ENCODE results near the gene KIN.
"Not testable (repeated sequence)": the region's sequence is repeated elsewhere in the genome, so short reads cannot be mapped to it uniquely, and the experiment has no call there.

The KIN gene

DNA sequence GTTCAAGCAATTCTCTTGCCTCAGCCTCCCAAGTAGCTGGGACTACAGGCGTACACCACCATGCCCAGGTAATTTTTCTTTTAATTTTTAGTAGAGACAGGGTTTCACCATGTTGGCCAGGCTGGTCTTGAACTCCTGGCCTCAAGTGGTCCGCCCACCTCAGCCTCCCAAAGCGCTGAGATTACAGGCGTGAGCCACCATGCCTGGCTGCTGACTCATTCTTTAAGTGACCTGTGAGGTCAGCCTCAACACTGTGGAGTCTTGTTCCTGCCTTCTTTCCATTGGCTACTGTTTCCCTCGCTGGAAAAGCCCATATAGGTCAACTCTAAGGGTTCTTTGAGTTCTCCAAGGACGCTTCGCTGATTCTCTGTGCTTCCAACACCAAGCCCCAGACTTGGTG lies 39.2 kb downstream of the KIN start:
- not testable (repeated sequence) for H3K4me3 Mint-ChIP-seq; H3K27me3 Mint-ChIP-seq; ATAC-seq (replicated peaks); H3K9me3 Mint-ChIP-seq; DNase-seq; H3K4me1 Mint-ChIP-seq (ENCODE audit: low read depth in 2 of 2); H3K27ac Mint-ChIP-seq
- H3K36me3 Mint-ChIP-seq (ENCODE audit: insufficient read depth): peaks cover 28% of the 10 kb centered on the region

DNA sequence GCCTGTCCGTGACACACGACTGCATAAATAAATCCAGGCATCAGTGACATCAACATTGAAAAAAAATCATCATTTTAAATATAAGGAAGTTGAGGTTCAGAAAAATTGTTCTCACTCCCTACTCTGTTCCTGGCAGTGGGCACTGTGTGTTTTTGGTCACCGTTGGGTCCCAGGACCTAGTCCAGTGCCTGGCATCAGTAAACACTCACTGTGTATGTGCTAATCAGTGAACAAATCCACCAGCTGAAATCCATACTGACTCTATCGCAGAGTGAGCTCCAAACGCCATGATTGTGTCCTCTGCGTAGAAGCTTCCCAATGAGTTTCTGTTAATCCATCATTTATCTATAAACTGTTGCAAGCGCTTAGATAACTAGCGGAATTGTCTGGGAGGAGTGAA lies 43.5 kb downstream of the KIN start:
- ATAC-seq (replicated peaks) (no peak), DNase-seq (no peak)
- H3K4me3 Mint-ChIP-seq: no peak overlapping the region
- H3K27me3 Mint-ChIP-seq: no peaks in the 10 kb centered on the region
- no peaks in the 10 kb centered on the region for H3K9me3 Mint-ChIP-seq
- no peaks in the 10 kb centered on the region for H3K36me3 Mint-ChIP-seq (ENCODE audit: insufficient read depth)
- H3K4me1 Mint-ChIP-seq (ENCODE audit: low read depth in 2 of 2): no peaks in the 10 kb centered on the region
- H3K27ac Mint-ChIP-seq: no peak overlapping the region

- no peak for ATAC-seq (replicated peaks)
- Mint-ChIP-seq H3K27ac (no peak overlapping the region), H3K27me3 (peaks cover 3 to 10% of the 10 kb centered on the region in 2 donors), H3K4me3 (no peak overlapping the region), H3K9me3 (no peaks in the 10 kb centered on the region), H3K36me3 (ENCODE audit: insufficient read depth) (no peaks in the 10 kb centered on the region), H3K4me1 (ENCODE audit: low read depth in 2 of 2) (no peaks in the 10 kb centered on the region)
- no peak for DNase-seq
These were observed 49.0 kb downstream of the KIN start for GRCh38 chr10:7738536-7739407.

GRCh38 chr10:7734821-7735220 lies 53.0 kb downstream of the KIN start:
- H3K4me1 Mint-ChIP-seq (ENCODE audit: low read depth in 2 of 2): no peaks in the 10 kb centered on the region
- ATAC-seq (replicated peaks): no peak
- H3K9me3 Mint-ChIP-seq: no peaks in the 10 kb centered on the region
- DNase-seq: no peak
- H3K36me3 Mint-ChIP-seq (ENCODE audit: insufficient read depth): no peaks in the 10 kb centered on the region
- H3K27me3 Mint-ChIP-seq: peaks cover 10 to 29% of the 10 kb centered on the region in 2 donors
- H3K4me3 Mint-ChIP-seq: no peak overlapping the region
- no peak overlapping the region for H3K27ac Mint-ChIP-seq

DNA sequence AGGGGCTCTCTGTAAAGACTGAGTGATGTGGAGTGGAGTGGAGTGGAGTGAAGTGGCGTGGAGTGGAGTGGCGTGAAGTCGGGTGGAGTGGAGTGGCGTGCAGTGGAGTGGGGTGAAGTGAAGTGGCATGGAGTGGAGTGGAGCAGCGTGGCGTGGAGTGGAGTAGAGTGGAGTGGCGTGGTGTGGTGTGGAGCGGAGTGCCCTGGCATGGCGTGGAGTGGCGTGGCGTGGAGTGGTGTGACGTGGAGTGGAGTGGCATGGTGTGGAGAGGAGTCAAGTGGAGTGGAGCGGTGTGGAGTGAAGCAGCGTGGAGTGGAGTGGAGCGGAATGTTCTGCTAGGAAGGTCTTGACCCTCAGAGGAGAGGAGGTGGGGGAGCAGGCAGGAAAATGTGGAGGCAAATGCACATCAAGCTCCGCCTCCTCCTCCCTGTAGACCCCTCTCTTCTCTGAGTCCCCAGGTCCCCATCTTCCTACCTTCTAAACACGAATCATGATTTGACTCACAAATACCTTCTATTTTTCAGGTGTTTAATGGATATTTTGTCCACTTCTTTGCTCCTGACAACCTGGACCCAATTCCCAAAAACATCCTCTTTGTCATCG lies 64.8 kb downstream of the KIN start:
- no peaks in the 10 kb centered on the region for H3K9me3 Mint-ChIP-seq
- H3K4me1 Mint-ChIP-seq (ENCODE audit: low read depth in 2 of 2): no peaks in the 10 kb centered on the region
- no peaks in the 10 kb centered on the region for H3K36me3 Mint-ChIP-seq (ENCODE audit: insufficient read depth)
- no peak overlapping the region for H3K4me3 Mint-ChIP-seq
- H3K27ac Mint-ChIP-seq: no peak overlapping the region
- DNase-seq (no peak), ATAC-seq (replicated peaks) (no peak)
- peaks cover 9 to 32% of the 10 kb centered on the region in 2 donors for H3K27me3 Mint-ChIP-seq

- no peaks in the 10 kb centered on the region for H3K36me3 Mint-ChIP-seq (ENCODE audit: insufficient read depth)
- no peak overlapping the region for H3K4me3 Mint-ChIP-seq
- H3K4me1 Mint-ChIP-seq (ENCODE audit: low read depth in 2 of 2): peaks cover 0 to 1% of the 10 kb centered on the region in 2 donors
- H3K27me3 Mint-ChIP-seq: peaks cover 29 to 49% of the 10 kb centered on the region in 2 donors
- DNase-seq: no peak
- no peaks in the 10 kb centered on the region for H3K9me3 Mint-ChIP-seq
- no peak for ATAC-seq (replicated peaks)
- no peak overlapping the region for H3K27ac Mint-ChIP-seq
These were observed 67.3 kb downstream of the KIN start for GRCh38 chr10:7720478-7720877.

GRCh38 chr10:7718685-7719084 lies 69.1 kb downstream of the KIN start:
- no peak overlapping the region for H3K4me3 Mint-ChIP-seq

DNA sequence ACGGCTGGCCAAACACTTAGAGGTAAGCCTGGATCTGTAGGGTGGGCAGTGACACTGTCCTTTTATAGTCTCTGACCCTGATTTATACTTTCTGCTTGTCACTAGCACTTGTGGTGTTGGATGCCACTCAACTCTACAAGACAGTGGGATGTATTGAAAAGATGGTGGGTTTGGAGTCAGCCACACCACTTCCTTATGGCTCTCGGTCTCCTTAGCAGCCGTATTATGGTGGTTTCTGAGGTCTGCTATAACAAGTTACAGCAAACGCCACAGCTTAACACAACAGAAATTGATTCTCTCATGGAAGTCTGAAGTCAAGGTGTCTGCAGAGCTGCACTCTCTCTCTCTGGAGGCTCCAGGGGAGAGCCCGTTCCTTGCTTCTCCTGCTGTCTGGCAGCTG lies 70.0 kb downstream of the KIN start:
- no peak for DNase-seq
- Mint-ChIP-seq H3K27me3 (peaks cover 45 to 48% of the 10 kb centered on the region in 2 donors), H3K36me3 (ENCODE audit: insufficient read depth) (no peaks in the 10 kb centered on the region), H3K4me1 (ENCODE audit: low read depth in 2 of 2) (peaks cover 0 to 1% of the 10 kb centered on the region in 2 donors), H3K27ac (no peak overlapping the region), H3K9me3 (no peaks in the 10 kb centered on the region), H3K4me3 (no peak overlapping the region)
- no peak for ATAC-seq (replicated peaks)

More at GRCh38 chr10:7718685-7719084, 69.1 kb downstream of the KIN start:
- no peak for ATAC-seq (replicated peaks)
- H3K27ac Mint-ChIP-seq: no peak overlapping the region
- H3K36me3 Mint-ChIP-seq (ENCODE audit: insufficient read depth): no peaks in the 10 kb centered on the region
- DNase-seq: no peak
- H3K27me3 Mint-ChIP-seq: peaks cover 40 to 49% of the 10 kb centered on the region in 2 donors
- H3K4me1 Mint-ChIP-seq (ENCODE audit: low read depth in 2 of 2): peaks cover 0 to 1% of the 10 kb centered on the region in 2 donors
- H3K9me3 Mint-ChIP-seq: no peaks in the 10 kb centered on the region

GRCh38 chr10:7715515-7715914 lies 72.3 kb downstream of the KIN start:
- H3K36me3 Mint-ChIP-seq (ENCODE audit: insufficient read depth): no peaks in the 10 kb centered on the region

DNA sequence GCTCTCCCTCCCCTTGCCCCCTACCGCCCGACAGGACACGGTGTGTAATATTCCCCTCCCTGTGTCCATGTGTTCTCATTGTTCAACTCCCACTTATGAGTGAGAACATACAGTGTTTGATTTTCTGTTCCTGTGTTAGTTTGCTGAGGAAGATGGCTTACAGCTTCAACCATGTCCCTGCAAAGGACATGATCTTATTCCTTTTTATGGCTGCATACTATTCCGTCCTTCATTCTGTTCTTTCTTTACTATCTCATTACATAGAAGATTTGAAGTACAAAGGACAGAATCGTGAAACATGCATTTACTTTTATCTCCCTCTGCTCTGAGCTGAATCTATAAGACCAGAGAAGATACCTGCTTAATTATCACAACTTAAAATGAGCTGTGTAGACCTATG lies 76.7 kb downstream of the KIN start:
- ATAC-seq (replicated peaks); H3K27ac Mint-ChIP-seq; H3K4me3 Mint-ChIP-seq; DNase-seq; H3K4me1 Mint-ChIP-seq (ENCODE audit: low read depth in 2 of 2); H3K36me3 Mint-ChIP-seq (ENCODE audit: insufficient read depth); H3K9me3 Mint-ChIP-seq: not testable (repeated sequence)
- peaks cover 34 to 64% of the 10 kb centered on the region in 2 donors for H3K27me3 Mint-ChIP-seq

More at GRCh38 chr10:7715515-7715914, 72.3 kb downstream of the KIN start:
- no peak for DNase-seq
- H3K4me1 Mint-ChIP-seq (ENCODE audit: low read depth in 2 of 2): peaks cover 0 to 1% of the 10 kb centered on the region in 2 donors
- ATAC-seq (replicated peaks): no peak
- H3K27me3 Mint-ChIP-seq: peaks cover 53 to 70% of the 10 kb centered on the region in 2 donors
- H3K9me3 Mint-ChIP-seq: no peaks in the 10 kb centered on the region
- H3K27ac Mint-ChIP-seq: no peak overlapping the region
- H3K4me3 Mint-ChIP-seq: no peak overlapping the region

DNA sequence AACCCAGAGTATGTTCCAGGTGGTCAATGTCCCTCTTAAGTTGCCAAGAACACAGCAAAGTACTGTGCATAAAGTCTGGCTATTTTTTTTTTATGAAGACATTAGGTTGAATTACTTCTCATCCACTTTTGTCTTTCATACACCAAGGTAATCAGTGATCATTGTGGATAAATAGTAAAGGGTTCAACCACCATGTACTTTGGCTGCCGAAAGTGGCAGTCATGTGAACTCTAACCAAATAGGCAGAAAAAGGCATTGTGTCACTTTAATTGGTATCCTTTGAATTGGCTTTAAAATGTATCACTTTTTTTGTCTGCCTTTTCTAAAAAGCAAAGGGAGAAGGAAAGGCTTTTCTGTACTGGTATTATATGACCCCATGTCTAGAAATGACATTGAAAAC lies 77.3 kb downstream of the KIN start:
- Mint-ChIP-seq H3K9me3 (no peaks in the 10 kb centered on the region), H3K4me3 (no peak overlapping the region), H3K36me3 (ENCODE audit: insufficient read depth) (no peaks in the 10 kb centered on the region), H3K27me3 (peaks cover 34 to 64% of the 10 kb centered on the region in 2 donors), H3K4me1 (ENCODE audit: low read depth in 2 of 2) (no peaks in the 10 kb centered on the region), H3K27ac (no peak overlapping the region)
- DNase-seq: no peak
- ATAC-seq (replicated peaks): no peak

GRCh38 chr10:7708832-7709231 lies 79.0 kb downstream of the KIN start:
- Mint-ChIP-seq H3K9me3 (no peaks in the 10 kb centered on the region), H3K27me3 (peaks cover 36 to 65% of the 10 kb centered on the region in 2 donors), H3K27ac (no peak overlapping the region), H3K4me1 (ENCODE audit: low read depth in 2 of 2) (no peaks in the 10 kb centered on the region), H3K36me3 (ENCODE audit: insufficient read depth) (no peaks in the 10 kb centered on the region), H3K4me3 (no peak overlapping the region)
- ATAC-seq (replicated peaks) (no peak), DNase-seq (no peak)

- Mint-ChIP-seq H3K27me3 (peaks cover 44 to 69% of the 10 kb centered on the region in 2 donors), H3K27ac (no peak overlapping the region), H3K4me1 (ENCODE audit: low read depth in 2 of 2) (no peaks in the 10 kb centered on the region), H3K9me3 (no peaks in the 10 kb centered on the region), H3K36me3 (ENCODE audit: insufficient read depth) (no peaks in the 10 kb centered on the region), H3K4me3 (no peak overlapping the region)
- ATAC-seq (replicated peaks) (no peak), DNase-seq (no peak)
These were observed 79.8 kb downstream of the KIN start for GRCh38 chr10:7707858-7708622.

Measured in effector memory CD8-positive, alpha-beta T cell (primary cell).